T-helper 1 cell (primary cell): Measurements from ENCODE around the gene PUS1.

Experiments
- DNase-seq, 5 donors: peaks; one replicate each; pipeline ENCODE4 v3.0.0-alpha.2; 2012 to 2020

Gene PUS1

DNA sequence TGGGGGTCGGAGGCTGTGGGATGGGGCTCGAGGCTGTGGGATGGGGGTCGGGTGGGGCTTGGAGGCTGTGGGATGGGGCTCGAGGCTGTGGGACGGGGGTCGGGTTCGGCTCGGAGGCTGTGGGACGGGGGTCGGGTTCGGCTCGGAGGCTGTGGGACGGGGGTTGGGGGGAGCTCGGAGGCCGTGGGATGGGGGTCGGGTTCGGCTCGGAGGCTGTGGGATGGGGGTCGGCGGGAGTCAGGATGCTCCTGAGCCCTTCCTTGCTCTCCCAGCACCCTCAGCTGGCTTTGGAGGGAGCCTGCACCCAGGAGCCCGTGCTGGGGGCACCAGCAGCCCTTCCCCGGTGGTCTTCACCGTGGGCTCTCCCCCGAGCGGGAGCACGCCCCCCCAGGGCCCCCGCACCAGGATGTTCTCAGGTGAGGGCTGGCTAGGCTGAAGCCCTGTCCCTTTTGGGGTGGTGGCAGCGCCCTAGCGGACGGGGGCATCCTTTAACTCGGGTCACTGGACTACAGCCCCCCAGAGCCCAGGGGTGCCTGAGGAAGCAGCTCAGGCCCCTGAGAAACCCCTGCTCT lies 11.9 kb upstream of the PUS1 start:
- DNase-seq, result no peak

DNA sequence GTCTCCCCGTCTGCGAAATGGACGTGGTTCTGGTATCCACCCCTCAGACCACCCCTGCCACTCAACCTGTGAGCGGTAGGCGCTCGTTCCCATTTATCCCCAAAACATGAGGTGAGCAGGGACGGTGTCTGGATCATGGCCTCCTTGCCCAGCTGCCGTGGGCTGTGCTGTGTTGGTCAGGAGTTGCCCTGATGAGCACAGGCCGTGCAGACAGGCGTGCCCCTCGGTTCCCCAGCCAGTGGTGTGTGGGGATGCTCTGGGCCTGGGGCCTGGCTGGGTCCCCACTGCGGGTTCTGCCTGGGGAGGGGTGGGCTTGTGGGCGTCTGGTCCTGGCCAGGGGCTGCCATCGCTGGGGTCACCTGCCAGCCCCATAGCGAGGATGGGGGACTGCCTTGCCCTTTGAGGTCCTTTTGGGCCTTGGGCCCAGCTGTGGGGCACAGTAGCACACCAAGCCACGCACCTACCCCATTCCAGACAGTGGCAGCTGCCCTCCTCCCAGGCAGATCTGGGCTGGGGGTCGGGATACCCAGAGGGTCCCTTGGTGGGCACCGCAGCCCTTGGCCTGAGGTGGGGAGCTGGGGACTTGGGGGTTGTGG lies 11.3 kb upstream of the PUS1 start:
- no peak for DNase-seq

DNA sequence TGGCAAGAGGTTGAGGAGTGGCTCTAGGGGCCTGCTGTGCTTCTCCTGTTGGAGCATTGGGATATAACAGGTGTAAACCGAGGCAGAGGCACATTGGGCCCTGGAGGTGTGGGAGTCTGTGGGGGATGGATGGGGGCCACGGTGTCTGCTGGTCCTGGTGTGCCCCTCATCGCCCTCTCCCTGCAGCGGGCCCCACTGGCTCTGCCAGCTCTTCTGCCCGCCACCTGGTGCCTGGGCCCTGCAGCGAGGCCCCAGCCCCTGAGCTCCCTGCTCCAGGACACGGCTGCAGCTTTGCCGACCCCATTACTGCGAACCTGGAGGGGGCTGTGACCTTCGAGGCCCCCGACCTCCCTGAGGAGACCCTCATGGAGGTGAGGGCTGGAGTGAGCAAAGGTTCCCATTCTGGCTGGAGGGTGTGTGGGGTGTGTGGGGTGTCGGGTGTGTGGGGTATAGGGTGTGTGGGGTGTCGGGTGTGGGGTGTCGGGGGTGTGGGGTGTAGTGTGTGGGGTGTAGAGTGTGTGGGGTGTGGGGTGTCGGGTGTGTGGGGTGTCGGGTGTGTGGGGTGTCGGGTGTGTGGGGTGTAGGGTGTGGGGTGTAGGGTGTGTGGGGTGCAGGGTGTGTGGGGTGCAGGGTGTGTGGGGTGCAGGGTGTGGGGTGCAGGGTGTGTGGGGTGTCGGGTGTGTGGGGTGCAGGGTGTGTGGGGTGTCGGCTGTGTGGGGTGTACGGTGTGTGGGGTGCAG lies 10.6 kb upstream of the PUS1 start:
- no peak for DNase-seq

DNA sequence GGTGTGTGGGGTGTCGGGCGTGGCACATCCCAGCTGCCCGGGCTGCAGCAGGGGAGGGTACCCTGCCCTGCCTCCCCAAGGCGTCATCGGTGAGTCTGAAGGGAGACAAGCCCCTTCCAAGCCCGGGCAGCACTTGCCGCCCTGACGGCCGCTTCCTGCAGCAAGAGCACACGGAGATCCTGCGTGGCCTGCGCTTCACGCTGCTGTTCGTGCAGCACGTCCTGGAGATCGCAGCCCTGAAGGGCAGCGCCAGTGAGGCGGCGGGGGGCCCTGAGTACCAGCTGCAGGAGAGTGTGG lies 10.1 kb upstream of the PUS1 start:
- DNase-seq, result no peak

DNA sequence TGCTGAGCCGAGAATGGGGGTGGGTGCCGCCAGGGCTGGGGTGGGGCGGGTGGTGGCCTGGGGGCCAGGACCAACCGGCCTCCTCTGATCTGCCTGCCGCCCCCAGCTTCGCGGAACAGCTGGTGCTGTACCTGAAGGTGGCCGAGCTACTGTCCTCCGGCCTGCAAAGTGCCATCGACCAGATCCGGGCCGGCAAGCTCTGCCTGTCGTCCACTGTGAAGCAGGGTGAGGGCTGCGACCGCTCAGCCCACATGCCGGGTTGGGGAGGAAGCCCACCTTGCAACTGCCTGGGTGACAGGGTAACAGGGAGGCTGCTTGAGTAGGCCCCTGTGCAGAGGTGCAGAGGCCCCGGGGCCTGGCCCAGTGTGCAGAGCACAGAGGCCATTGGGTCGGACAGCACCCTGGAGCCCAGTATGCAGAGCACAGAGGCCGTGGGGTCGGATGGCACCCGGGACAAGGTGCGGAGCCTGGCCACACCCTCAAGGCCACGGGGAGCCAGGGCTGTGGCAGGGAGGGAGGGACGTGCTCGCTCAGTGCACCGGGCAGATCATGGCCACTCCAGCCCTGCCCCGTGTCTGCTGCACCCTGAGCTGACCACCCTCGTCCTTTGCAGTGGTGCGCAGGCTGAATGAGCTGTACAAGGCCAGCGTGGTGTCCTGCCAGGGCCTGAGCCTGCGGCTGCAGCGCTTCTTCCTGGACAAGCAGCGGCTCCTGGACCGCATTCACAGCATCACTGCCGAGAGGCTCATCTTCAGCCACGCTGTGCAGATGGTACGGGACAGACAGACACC lies 9.5 kb upstream of the PUS1 start:
- no peak for DNase-seq

DNA sequence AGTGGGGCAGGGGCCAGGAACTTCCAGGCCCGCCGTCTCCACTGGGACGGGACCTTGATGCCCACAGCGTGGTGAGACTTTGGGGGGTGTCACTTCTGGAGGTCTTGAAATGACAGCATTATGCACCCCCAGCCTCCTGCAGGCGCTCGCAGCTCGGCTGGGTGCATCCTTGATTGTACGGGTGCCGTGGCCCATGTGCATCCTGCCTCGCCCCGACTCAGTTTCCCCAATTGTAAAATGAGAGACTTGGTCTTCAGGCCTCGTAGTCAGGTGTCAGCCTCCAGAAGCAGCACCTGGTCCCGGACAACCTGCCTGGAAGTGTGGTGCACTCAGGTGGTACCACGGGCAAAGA lies 8.9 kb upstream of the PUS1 start:
- DNase-seq, result no peak

DNA sequence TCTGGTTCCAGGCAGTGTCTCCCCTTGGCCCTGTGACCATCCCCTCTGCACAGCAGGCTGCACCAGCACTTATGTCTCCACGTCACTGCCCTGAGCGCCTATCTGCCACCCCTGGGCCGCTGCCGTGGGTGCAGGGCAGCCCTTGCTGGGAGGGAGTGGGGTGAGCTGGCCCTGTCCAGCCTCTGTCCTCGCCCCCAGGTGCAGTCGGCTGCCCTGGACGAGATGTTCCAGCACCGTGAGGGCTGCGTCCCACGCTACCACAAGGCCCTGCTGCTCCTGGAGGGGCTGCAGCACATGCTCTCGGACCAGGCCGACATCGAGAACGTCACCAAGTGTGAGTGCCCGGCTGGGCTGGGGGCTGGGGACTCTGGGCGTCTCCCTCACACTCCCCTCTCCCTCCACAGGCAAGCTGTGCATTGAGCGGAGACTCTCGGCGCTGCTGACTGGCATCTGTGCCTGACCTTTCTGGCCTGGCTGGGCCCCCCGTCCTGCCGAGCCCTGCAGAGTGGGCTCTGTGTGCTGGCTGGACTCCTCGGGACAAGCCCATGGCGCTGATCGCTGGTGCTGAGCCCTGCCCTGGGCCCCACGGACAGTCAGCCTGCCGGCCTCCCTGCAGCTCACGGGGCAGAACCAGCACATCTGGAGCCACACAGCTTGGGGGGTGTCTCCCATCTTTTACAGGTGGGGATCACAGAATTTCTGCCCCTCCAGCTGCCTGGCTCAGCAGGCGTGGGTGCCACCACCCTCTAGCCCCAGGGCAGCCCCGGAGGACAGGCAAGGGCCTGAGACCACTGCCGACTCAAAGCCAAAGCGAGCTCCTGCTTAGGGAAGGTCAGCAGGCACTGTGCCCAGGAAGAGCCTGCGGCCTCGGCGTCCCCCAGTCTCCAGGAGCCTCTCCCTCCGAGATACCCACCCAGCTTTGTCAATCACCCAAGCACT lies 7.9 kb upstream of the PUS1 start:
- DNase-seq, result no peak

DNA sequence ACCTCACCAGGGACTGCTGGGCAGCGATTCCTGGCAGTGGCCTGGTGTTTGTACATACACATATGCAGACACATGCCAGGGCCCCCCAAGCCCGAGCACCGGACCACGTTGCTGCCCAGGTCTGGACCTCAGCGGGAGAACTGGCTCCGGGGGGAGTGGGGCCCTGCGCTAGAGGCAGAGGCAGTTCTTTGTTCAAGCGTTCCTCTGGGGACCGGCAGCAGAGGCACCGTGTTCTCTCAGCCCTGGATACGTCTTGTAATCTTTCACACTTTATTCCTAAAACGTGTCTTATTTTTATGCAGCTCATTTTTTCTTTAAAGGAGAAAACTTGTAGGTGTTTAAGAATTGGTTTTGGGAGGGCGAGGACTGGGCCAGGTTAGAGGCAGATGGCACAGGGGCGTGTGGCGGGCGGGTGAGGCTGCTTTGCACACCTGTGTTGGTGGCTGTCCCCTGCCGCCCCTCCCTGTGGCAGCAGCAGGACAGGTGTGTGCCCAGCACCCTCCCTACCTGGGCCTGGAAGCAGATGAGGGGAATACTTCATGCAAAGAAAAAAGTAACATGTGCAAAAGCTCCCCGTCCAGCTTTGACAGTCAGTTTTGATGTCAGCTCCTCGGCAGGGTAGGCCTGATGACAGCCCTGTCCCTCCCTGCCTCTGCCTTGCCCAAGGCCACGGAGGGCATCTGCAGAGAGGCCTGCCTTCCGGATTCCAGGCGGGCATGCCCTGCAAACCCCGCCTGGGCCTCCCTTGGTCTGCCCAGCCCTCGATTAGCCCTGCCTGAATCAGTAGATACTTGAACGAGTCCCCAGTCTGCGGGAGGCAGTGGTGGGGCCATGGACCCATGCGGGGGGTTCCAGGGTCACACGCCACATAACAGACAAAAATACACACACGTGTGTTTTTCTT lies 7.0 kb upstream of the PUS1 start:
- DNase-seq, result no peak

DNA sequence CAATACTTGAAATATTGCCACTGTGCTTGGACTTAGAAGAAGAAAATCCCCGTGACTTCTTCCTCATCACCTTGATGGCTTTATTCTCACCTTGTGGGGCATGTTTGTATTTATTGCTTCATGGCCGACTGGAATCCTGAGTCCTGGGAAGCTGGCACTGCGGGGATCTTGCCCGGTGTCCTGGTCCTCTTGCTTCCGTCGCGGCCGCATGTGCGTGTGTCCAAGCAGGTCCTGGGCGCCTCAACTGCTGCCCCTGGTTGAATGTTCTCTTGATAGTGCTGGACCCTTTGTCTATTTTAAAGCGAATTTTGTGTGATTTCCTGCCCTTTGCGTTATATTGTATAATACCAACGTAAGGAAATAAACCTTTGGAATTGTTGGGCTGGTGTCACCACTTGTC lies 6.3 kb upstream of the PUS1 start:
- no peak for DNase-seq

DNA sequence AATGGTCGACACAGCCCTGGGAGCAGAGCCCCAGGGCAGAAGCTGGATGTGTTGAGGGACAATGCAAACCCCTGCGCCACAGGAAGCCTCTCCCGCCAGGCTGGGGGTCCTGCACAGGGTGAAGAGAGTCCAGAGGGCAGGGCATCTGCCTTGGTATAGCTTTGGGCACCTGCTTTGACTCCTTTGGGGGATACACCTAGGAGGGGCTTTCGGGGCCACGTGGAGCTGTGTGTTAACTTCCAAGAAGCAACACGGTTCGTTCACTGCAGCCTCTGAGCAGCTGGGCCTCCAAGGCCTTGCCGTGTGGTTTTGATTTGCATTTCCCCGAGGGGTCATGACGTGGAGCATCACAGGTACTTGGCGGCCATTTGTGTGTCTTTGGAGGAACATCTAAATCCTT lies 5.8 kb upstream of the PUS1 start:
- DNase-seq, result no peak

DNA sequence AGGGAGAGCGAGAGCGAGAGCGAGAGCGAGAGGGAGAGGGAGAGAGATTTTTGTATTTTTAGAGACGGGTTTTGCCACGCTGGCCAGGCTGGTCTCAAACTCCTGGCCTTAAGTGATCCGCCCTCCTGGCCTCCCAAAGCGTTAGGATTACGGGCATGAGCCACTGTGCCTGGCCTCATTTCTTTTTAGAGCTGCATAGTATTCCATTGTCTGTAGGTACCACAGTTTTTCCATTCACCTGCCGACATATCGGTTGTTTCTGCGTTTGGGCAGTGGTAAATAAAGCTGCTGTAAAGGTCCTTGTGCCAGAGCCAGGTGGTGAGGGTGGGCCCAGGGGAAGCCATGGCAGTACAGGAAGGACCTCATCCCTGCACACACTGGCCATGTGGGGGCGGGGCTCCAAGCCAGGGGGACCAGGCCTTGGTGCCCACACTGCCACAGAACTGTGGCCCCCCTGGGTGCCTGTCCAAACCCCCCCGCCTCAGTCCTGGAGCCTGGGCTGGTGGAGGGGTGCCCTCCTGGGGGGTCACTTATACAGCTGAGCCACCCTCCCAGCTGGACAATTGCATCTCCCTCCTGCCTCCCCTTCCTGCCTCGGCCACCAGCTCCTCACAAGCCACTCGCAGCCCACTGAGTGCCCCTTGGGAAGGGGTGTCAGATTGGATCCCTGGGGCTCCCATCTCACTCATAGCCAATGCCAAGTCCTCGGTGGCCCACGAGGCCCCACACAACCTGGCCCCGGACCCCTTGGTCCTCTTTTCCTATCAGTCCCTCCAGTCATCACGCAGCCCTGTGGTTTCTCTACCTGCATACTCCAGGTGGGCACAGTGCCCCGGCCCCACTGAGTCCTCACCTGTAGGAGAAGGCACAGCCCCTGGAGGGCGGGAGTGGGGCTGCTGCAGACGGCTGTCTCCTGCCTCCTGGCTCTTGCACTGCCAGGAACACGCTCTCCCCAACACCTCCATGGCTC lies 1.7 kb upstream of the PUS1 start:
- no peak for DNase-seq

DNA sequence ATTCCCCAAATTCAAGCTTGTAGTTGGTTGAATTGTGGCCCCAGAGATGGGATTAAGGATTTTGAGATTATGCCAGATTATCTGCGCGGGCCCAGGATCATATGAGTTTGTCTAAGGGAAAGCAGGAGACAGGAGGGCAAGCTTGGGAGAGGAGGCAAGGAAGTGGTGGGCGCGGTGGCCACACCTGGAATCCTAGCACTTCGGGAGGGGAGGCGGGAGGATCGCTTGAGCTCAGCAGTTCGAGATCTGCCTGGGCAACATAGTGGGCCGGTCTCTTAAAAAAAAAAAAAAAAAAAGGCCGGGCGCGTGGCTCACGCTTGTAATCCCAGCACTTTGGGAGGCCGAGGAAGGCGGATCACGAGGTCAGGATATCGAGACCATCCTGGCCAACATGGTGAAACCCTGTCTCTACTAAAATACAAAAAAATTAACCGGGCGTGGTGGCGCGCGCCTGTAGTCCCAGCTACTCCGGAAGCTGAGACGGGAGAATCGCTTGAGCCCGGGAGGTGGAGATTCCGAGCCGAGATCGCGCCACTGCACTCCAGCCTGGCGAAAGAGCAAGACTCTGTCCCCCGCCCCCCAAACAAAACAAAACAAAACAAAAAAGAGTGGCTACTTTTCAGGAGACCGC lies 881 bp upstream of the PUS1 start:
- no peak for DNase-seq

DNA sequence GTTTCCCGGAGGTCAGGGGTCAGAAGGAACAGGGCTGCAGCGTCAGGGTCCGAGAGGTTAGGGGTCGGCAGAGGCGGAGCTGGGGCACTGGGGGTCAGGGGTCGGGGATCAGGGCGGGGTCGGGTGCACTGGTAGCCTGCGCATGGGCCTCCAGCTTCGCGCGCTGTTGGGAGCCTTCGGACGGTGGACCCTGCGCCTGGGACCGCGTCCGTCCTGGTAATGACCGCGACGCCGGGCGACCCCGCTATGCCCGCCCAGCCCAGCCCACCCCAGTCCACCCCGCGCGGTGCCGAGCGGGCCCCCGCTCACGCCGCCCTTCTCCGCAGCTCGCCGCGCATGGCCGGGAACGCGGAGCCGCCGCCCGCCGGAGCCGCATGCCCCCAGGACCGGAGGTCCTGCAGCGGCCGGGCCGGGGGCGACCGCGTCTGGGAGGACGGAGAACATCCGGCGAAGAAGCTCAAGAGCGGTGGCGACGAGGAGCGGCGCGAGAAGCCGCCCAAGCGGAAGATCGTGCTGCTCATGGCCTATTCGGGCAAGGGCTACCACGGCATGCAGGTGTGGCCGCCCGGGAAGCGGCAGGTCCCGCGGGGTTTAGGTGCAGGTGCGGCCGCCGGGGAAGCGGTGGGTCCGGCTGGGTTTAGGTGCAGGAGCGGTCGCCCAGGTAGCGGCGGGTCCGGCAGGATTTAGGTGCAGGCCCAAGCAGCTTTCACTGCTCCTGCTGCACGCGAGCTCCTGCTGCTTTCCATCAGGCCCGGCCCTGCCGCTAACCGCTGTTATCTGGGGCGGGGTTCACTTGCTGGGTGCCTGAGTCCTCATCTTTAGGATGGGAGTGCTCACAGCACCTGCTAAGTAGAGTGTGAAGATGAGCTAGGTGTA lies 743 bp downstream of the PUS1 start:
- peak in 2 of 5 donors; percentile 27 to 29 for DNase-seq

DNA sequence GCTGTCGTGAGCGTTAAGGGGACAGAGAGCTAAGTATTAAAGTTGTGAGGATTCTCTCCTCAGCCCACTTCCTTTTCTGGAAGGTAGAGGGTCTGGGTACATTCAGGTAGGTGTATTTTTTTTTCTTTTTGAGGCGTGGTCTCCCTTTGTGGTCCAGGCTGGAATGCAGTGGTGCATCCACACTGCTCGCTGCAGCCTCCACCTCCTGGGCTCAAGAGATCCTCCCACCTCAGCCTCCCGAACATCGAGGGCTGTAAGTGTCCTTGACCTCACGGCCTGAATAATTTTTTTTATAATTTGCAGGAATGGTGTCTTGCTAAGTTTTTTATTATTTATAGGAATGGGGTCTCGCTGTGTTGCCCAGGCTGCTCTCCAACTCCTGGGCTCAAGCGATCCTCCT lies 1.4 kb downstream of the PUS1 start:
- DNase-seq, result no peak

DNA sequence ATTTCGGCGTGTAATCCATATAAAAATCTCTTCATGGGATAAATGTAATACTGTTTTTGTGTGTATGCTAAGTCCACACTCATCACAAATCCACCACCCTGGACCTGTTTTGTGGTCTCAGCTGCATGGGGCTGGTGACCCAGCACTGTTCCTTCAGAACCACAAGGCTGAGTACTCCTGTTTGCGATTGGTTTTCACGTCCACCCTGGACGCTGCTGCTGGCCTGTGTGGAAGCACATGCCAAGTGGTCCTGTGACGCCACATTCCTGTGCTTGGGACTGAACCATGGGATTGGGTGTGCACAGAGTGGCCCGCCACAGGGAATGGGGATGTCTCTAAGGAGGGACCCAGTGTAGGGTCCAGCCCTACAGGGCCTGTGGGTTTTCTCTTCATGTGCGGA lies 4.3 kb downstream of the PUS1 start:
- DNase-seq, result no peak

DNA sequence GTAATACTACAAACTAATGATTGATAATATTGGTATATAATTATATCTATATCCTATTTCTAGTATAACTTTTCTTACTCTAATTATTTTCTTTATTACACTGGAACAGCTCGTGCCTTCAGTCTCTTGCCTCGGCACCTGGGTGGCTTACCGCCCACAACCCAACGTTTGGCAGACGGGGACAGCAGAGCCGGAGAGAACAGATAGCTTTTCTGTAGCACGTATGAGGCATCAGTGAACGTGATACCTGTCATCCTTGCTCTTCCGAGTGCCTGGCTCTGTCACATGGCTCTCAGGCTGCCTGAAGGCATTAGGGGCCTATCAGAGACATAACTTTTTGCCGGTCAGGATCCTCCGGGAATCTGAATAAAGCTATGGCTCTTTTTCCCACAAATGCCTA lies 5.5 kb downstream of the PUS1 start:
- DNase-seq, result no peak

DNA sequence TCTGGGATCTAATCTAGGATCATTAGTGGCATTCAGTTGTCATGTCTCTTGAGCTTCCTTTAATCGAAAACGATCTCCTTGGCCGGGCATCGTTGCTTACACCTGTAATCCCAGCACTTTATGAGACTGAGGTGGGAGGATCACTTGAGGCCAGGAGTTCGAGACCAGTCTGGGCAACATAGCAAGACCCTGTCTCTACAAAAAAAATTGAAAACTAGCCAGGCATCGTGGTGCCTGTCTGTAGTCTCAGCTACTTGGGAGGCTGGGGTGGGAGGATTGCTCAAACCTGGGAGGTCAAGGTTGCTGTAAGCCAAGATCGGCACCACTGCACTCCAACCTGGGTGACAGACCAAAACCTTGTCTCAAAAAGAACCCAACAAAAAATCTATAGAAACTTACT lies 9.0 kb downstream of the PUS1 start:
- no peak for DNase-seq

DNA sequence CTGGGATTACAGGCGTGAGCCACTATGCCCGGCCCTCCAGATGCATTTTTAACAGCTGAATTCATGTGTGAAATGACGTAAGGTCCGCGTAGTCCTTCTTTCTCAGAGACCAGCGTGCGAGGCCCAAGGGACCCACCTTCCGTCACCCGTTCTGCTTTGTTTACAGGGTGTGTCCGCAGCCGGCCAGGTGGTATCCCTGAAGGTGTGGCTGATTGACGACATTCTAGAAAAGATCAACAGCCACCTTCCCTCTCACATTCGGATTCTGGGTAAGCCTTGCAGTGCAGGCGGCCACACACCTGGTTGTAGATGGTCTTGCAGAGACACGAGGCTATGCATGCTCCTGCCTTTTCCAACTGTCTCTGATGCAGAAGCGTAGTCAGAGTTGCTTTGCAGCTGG lies 9.9 kb downstream of the PUS1 start:
- DNase-seq, result no peak

DNA sequence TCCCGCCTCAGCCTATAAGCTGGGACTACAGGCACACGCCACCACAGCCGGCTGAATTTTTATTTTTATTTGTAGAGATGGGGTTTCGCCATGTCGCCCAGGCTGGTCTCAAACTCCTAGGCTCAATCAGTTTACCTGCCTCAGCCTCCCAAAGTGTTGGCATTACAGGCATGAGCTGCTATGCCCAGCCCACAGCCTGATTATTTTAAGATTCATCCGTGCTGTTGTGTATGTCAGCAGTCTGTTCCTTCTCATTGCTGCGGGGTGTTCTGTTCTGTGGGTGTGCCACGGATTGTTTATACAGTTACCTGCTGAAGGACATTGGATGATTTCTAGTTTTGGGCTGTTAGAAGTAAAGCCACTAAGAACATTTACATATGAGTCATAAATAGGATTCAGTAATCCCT lies 11.1 kb downstream of the PUS1 start:
- no peak for DNase-seq
